Measurements from ENCODE around the gene FTO.

Gene FTO

DNA sequence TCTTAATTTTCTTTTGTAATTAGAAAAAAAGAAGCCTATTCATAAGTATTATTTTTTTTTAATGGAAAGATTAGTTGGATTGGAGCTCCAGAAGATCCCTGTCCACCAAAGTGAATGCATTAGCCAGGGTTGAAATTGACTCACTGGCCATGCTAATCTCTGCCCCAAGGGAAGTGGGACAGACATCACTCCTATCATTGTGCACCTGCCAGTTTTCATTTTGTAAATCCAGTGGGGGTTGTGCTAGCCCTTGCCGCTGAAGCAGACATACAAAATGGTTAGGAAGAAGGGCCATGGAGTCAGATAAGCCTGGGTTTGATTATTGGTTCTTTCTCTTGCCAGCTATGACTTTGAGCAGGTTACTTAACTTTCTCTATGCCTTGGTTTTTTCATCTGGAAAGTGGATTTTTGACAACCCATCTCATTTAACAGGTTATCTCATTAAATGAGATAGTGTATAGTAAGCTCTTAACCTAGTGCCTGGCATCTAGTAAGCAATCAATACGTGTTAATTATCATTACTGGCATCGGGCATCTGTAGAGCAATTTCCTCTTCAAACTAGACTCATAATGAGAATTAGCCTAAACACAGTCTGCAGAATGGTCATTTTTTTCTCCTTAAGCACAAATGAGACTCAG is 365.8 kb downstream of the FTO start:
- TF ChIP-seq, protein P1, sequence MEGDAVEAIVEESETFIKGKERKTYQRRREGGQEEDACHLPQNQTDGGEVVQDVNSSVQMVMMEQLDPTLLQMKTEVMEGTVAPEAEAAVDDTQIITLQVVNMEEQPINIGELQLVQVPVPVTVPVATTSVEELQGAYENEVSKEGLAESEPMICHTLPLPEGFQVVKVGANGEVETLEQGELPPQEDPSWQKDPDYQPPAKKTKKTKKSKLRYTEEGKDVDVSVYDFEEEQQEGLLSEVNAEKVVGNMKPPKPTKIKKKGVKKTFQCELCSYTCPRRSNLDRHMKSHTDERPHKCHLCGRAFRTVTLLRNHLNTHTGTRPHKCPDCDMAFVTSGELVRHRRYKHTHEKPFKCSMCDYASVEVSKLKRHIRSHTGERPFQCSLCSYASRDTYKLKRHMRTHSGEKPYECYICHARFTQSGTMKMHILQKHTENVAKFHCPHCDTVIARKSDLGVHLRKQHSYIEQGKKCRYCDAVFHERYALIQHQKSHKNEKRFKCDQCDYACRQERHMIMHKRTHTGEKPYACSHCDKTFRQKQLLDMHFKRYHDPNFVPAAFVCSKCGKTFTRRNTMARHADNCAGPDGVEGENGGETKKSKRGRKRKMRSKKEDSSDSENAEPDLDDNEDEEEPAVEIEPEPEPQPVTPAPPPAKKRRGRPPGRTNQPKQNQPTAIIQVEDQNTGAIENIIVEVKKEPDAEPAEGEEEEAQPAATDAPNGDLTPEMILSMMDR (IDR thresholded peaks at IDR 0.05; ENCODE audit: low read depth, low read length), result no peak
- no peak for DNase-seq (ENCODE audit: low read depth in 2 of 2)

DNA sequence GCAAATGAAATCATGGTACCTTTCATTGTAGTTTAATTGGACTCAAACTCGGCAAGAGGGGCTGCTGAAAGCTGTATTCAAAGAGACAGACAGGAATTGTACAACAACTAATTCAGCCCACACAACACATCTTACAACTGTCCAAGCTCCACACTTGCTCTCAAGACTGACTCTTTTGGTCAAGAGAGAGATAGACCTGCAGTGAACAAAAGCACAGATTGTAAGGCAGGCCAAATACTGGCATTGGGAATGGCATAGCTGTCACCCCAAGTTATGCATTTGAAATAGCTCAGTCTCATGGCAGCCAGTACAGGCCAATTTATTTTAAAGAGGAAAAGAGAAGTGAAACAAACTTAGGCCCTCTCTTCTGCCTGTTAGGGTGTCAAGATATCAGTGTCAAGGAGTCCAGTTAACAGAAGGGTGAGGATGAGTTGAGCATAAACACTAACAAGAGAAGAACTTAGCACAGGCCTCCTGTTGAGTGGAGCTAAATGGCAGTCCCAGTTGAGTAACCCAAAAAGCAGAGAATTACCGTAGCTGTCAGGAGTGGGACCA is 366.9 kb downstream of the FTO start:
- no peak for DNase-seq (ENCODE audit: low read depth in 2 of 2)
- H3K4me3 ChIP-seq (replicated peaks in 1 of 2; ENCODE audit: low read depth in 2 of 2, low read length in 2 of 2), result no peak overlapping the region
- TF ChIP-seq, protein P1 (IDR thresholded peaks at IDR 0.05; ENCODE audit: low read depth, low read length), result no peak

More for the DNA sequence above, 365.8 kb downstream of the FTO start:
- H3K4me3 ChIP-seq (replicated peaks in 1 of 2; ENCODE audit: low read depth in 2 of 2, low read length in 2 of 2), result no peak overlapping the region

DNA sequence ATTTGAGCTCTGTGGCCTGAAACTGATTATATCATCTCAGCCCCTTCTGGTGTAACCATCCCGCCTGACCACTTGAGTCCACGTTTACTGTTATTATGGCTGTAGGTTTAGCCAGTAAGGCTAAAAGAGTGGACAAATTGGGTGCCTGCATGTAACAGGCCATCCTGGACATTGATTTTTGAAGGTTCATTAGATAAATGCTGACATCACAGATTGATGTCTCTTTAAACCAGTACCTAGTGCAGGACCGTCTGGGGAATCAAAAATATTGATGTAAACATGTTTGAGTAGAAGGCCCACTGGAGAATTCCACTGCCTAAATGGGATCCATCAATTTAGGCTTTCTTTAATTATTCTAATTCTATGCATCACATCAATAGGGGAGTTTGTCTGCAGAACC is 367.6 kb downstream of the FTO start:
- H3K4me3 ChIP-seq (replicated peaks in 1 of 2; ENCODE audit: low read depth in 2 of 2, low read length in 2 of 2), result no peak overlapping the region

DNA sequence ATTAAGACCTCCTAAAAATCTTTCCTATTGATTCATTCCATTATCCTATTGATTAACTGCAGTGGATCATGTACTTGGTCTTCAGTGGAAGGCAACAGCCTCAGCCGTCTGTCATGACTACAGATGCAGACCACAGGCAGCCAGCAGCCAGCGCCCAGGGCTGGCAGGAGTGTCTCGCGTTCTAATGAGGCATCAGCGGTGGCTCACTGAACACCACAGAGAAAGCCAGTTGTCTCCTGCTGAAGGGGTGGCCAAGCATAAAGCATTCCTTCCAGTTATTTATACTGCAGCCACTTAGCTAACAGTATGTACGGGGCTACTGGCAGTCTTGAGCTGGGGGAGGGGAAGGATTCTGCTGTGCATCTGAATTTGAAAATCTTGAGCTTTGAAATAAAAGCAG is 368.3 kb downstream of the FTO start:
- H3K4me3 ChIP-seq (replicated peaks in 1 of 2; ENCODE audit: low read depth in 2 of 2, low read length in 2 of 2), result no peak overlapping the region
- DNase-seq (ENCODE audit: low read depth in 2 of 2), result no peak
- TF ChIP-seq, protein P1 (IDR thresholded peaks at IDR 0.05; ENCODE audit: low read depth, low read length), result no peak

More for the DNA sequence above, 367.6 kb downstream of the FTO start:
- DNase-seq (ENCODE audit: low read depth in 2 of 2), result no peak
- TF ChIP-seq, protein P1 (IDR thresholded peaks at IDR 0.05; ENCODE audit: low read depth, low read length), result no peak

DNA sequence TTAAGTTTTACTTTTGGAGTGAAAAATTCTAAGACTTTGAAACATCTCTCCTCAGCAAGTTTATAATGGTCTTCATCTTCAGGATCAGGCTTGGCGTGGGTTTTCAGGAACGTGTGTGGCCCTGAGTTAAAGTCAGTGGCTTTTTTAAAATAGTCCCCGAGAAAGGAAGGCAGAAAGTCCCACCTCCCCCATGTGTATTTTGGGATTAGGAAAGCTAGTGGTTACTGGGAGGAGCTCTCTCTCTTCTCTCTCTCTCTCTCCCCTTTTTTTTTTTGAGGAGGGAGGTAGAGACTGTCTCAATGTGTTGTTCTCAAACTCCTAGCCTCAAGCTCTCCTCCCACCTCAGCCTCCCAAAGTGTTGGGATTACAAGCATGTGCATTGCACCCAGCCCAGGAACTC is 369.4 kb downstream of the FTO start:
- TF ChIP-seq, protein P1 (IDR thresholded peaks at IDR 0.05; ENCODE audit: low read depth, low read length), result no peak
- no peak for DNase-seq (ENCODE audit: low read depth in 2 of 2)
- H3K4me3 ChIP-seq (replicated peaks in 1 of 2; ENCODE audit: low read depth in 2 of 2, low read length in 2 of 2), result no peak overlapping the region

DNA sequence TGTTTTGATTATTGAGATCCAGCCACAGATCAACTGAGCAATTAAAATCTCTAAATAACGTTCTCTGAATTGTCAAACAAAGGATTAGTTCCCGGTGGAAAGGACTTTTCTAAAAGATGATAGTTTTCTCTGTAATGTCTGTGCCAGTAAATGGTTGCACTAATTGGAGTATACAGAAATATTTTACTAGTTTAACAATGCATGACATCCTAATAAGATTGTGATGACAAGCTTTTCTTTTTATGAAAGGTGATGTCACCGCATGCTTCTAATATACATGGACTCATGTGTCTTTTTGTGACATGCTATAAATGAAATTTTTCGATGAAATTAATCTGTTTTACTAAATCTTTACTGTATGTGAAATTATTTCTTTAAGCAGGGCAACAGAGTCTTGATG is 371.5 kb downstream of the FTO start:
- TF ChIP-seq, protein P1 (IDR thresholded peaks at IDR 0.05; ENCODE audit: low read depth, low read length), result no peak
- no peak overlapping the region for H3K4me3 ChIP-seq (replicated peaks in 1 of 2; ENCODE audit: low read depth in 2 of 2, low read length in 2 of 2)

More for the DNA sequence above, 371.5 kb downstream of the FTO start:
- no peak for DNase-seq (ENCODE audit: low read depth in 2 of 2)
